GF-D8 (cell line): Measurements from ENCODE around the gene CNIH2.
A peak's percentile ranks its signal among the peaks of the same experiment; 100 is the strongest.
"Not testable (repeated sequence)": the region's sequence is repeated elsewhere in the genome, so short reads cannot be mapped to it uniquely, and the experiment has no call there.

ENCODE experiments used
- DNase-seq: peaks from one replicate; lab custom pipeline; 2025; lab: John Stamatoyannopoulos, UW

The CNIH2 gene

GRCh38 chr11:66315498-66315885 is 37.5 kb downstream of the CNIH2 start:
- no peak for DNase-seq

- DNase-seq = no peak
Measured at GRCh38 chr11:66315921-66316811, 38.2 kb downstream of the CNIH2 start.

GRCh38 chr11:66316849-66317251 is 38.9 kb downstream of the CNIH2 start, which contains the start of gene CD248:
Gene CD248 (minus strand): TSS chr11:66317044. CDS start chr11:66317027, 17 bp downstream.
- no peak for DNase-seq

- no peak for DNase-seq
Measured at GRCh38 chr11:66317322-66317722, 39.3 kb downstream of the CNIH2 start.

- peak; percentile 86 for DNase-seq
Measured at GRCh38 chr11:66317723-66318599, 40.0 kb downstream of the CNIH2 start.

- no peak for DNase-seq
Measured at GRCh38 chr11:66318600-66318970, 40.6 kb downstream of the CNIH2 start.

GRCh38 chr11:66320289-66320688 is 42.3 kb downstream of the CNIH2 start:
- DNase-seq = not testable (repeated sequence)

- not testable (repeated sequence) for DNase-seq
Measured at GRCh38 chr11:66320748-66321147, 42.8 kb downstream of the CNIH2 start.

- DNase-seq = no peak
Measured at GRCh38 chr11:66321606-66322005, 43.6 kb downstream of the CNIH2 start.

GRCh38 chr11:66322732-66323427 is 44.9 kb downstream of the CNIH2 start:
- no peak for DNase-seq

GRCh38 chr11:66323684-66324083 is 45.7 kb downstream of the CNIH2 start:
- no peak for DNase-seq

- no peak for DNase-seq
Measured at GRCh38 chr11:66324664-66325063, 46.7 kb downstream of the CNIH2 start.

- DNase-seq = peak; percentile 34
Measured at GRCh38 chr11:66325263-66325671, 47.3 kb downstream of the CNIH2 start.

- no peak for DNase-seq
Measured at GRCh38 chr11:66326261-66327111, 48.5 kb downstream of the CNIH2 start.

- DNase-seq = no peak
Measured at GRCh38 chr11:66327171-66328030, 49.4 kb downstream of the CNIH2 start.

GRCh38 chr11:66328031-66328301 is 50.0 kb downstream of the CNIH2 start:
- no peak for DNase-seq

GRCh38 chr11:66328302-66329144 is 50.5 kb downstream of the CNIH2 start:
- peak; percentile 53 for DNase-seq

- no peak for DNase-seq
Measured at GRCh38 chr11:66329165-66329673, 51.2 kb downstream of the CNIH2 start.

- no peak for DNase-seq
Measured at GRCh38 chr11:66330931-66331330, 53.0 kb downstream of the CNIH2 start.
